ENCODE measurements around the gene CCDC50. TPM values are rescaled to one million over a fixed set of nuclear protein-coding genes. Genes with fewer than 3 reads are reported as not detected.

Gene CCDC50
- total RNA-seq, 1 experiment from 2014 or later = 124 TPM

GRCh38 chr3:191388823-191389222 lies 59.6 kb downstream of the CCDC50 start:
- Mint-ChIP-seq H3K27me3 (ENCODE audit: unreplicated experiment) (no peaks in the 10 kb centered on the region), H3K27ac (ENCODE audit: unreplicated experiment) (no peak overlapping the region), H3K4me3 (ENCODE audit: low read depth, unreplicated experiment) (no peak overlapping the region), H3K36me3 (ENCODE audit: insufficient read depth, unreplicated experiment) (peaks cover 32% of the 10 kb centered on the region), H3K4me1 (ENCODE audit: low read depth, unreplicated experiment) (no peaks in the 10 kb centered on the region), H3K9me3 (ENCODE audit: low read depth, unreplicated experiment) (no peaks in the 10 kb centered on the region)
- BruUV-seq (replicated peaks) = no TSS peak
- TF ChIP-seq CTCF (IDR thresholded peaks at IDR 0.05; ENCODE audit: unreplicated experiment) = peak; percentile 46
- intact Hi-C loops (cut with micrococcal nuclease; ENCODE audit: unreplicated experiment) = loop anchor here (1.0 to 5.0 kb wide), 2 partner anchors 57 to 145 kb away; partner anchors contain the start of gene UTS2B
- CTCF ChIA-PET = no interaction called here
- no peak for DNase-seq

- H3K27me3 Mint-ChIP-seq (ENCODE audit: unreplicated experiment) = no peaks in the 10 kb centered on the region
Measured at GRCh38 chr3:191390580-191390979, 61.4 kb downstream of the CCDC50 start.

GRCh38 chr3:191391861-191392808 lies 62.9 kb downstream of the CCDC50 start:
- BruUV-seq (replicated peaks) = TSS peak; percentile 19
- Mint-ChIP-seq H3K27ac (ENCODE audit: unreplicated experiment) (no peak overlapping the region), H3K4me1 (ENCODE audit: low read depth, unreplicated experiment) (no peaks in the 10 kb centered on the region), H3K36me3 (ENCODE audit: insufficient read depth, unreplicated experiment) (peaks cover 24% of the 10 kb centered on the region), H3K9me3 (ENCODE audit: low read depth, unreplicated experiment) (no peaks in the 10 kb centered on the region), H3K27me3 (ENCODE audit: unreplicated experiment) (no peaks in the 10 kb centered on the region), H3K4me3 (ENCODE audit: low read depth, unreplicated experiment) (no peak overlapping the region)
- no peak for TF ChIP-seq CTCF (IDR thresholded peaks at IDR 0.05; ENCODE audit: unreplicated experiment)
- CTCF ChIA-PET = interaction anchor here (1.4 kb wide), 1 partner anchor 37 kb away, joined by 3 read pairs; no protein-coding TSS in a partner anchor
- DNase-seq = no peak
- intact Hi-C loops (cut with micrococcal nuclease; ENCODE audit: unreplicated experiment) = loop anchor here (5.0 to 10.0 kb wide), 2 partner anchors 255 to 327 kb away; no protein-coding TSS in a partner anchor

More at GRCh38 chr3:191390580-191390979, 61.4 kb downstream of the CCDC50 start:
- no TSS peak for BruUV-seq (replicated peaks)
- Mint-ChIP-seq H3K4me3 (ENCODE audit: low read depth, unreplicated experiment) (no peak overlapping the region), H3K27ac (ENCODE audit: unreplicated experiment) (no peak overlapping the region), H3K9me3 (ENCODE audit: low read depth, unreplicated experiment) (no peaks in the 10 kb centered on the region), H3K36me3 (ENCODE audit: insufficient read depth, unreplicated experiment) (peaks cover 27% of the 10 kb centered on the region), H3K4me1 (ENCODE audit: low read depth, unreplicated experiment) (no peaks in the 10 kb centered on the region)
- CTCF ChIA-PET = no interaction called here
- no peak for DNase-seq
- no peak for TF ChIP-seq CTCF (IDR thresholded peaks at IDR 0.05; ENCODE audit: unreplicated experiment)
- intact Hi-C loops (cut with micrococcal nuclease; ENCODE audit: unreplicated experiment) = loop anchor here (5.0 to 10.0 kb wide), 2 partner anchors 253 to 326 kb away; no protein-coding TSS in a partner anchor

GRCh38 chr3:191393146-191393545 lies 64.0 kb downstream of the CCDC50 start:
- Mint-ChIP-seq H3K27me3 (ENCODE audit: unreplicated experiment) (no peaks in the 10 kb centered on the region), H3K4me1 (ENCODE audit: low read depth, unreplicated experiment) (no peaks in the 10 kb centered on the region), H3K36me3 (ENCODE audit: insufficient read depth, unreplicated experiment) (peaks cover 24% of the 10 kb centered on the region), H3K4me3 (ENCODE audit: low read depth, unreplicated experiment) (no peak overlapping the region), H3K27ac (ENCODE audit: unreplicated experiment) (no peak overlapping the region), H3K9me3 (ENCODE audit: low read depth, unreplicated experiment) (no peaks in the 10 kb centered on the region)
- intact Hi-C loops (cut with micrococcal nuclease; ENCODE audit: unreplicated experiment) = loop anchor here (5.0 to 10.0 kb wide), 2 partner anchors 256 to 328 kb away; no protein-coding TSS in a partner anchor
- no peak for TF ChIP-seq CTCF (IDR thresholded peaks at IDR 0.05; ENCODE audit: unreplicated experiment)
- no TSS peak for BruUV-seq (replicated peaks)
- CTCF ChIA-PET = interaction anchor here (1.4 kb wide), 1 partner anchor 38 kb away, joined by 3 read pairs; no protein-coding TSS in a partner anchor
- no peak for DNase-seq
